GM19035 (cell line): ENCODE data around the gene TRMT2A.
A peak's percentile ranks its signal among the peaks of the same experiment; 100 is the strongest.

ENCODE experiments used
- ATAC-seq: cut with Tn5 transposase; IDR thresholded peaks from one replicate; pipeline ENCODE4 v1.9.1; 2021; ENCODE audit not compliant: unreplicated experiment

Gene TRMT2A

DNA sequence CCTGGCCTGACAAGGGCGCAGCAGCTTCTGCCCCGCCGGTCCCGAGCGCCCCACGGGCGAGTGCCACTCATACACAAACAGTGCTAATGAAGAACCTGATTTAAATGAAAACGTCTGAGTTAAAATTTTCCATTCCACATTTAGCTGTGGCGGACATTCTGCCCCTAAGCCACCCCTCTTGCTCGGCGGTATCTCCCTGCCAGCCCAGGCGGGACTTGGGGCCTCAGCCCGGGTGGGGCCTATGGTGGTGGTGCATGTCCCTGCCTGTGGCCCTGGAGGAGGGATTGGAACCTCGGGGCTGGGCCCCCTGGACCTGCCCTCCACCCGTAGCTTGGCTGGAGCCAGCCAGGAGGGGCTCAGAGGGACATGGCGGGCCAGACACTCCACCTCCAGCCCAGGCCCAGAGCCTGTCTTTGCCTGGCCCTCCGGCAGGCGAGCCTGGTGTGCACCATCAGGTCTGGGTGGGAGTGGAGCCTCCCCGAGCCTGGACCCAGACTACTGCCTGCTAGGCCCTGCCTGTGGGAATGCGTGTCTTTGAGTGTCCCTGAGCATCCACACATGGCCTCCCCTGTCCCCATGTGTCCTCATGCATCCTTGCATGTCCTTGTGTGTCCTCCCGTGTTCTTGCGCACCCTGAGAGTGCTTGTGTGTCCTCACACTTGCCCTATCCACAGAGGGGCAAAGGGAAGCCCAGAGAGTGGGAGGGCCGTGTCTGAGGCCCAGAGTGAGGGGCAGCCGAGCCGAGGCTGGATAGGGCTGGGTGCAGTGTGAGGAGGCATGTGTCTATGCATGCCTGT, 19.0 kb upstream of the TRMT2A start:
- no peak for ATAC-seq

DNA sequence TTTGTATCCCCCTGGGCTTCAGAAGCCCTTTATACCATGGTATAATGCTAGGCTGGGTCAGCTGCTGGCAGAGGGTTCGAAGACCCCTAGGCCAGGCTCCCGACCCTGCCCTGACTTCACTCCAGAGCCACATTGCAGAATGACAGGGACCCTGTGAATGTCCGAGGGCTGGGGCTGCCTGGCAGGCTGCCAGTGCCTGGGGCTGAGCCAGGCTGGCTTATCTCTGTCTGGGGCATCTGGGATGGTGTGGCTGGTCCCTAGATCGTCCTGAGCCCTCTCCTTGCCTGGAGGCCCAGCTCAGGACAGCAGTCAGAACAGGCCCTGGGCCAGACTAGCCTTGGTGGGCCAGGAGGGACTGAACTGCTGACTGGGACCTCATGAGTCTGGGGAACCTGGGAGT, 18.2 kb upstream of the TRMT2A start:
- ATAC-seq: no peak

DNA sequence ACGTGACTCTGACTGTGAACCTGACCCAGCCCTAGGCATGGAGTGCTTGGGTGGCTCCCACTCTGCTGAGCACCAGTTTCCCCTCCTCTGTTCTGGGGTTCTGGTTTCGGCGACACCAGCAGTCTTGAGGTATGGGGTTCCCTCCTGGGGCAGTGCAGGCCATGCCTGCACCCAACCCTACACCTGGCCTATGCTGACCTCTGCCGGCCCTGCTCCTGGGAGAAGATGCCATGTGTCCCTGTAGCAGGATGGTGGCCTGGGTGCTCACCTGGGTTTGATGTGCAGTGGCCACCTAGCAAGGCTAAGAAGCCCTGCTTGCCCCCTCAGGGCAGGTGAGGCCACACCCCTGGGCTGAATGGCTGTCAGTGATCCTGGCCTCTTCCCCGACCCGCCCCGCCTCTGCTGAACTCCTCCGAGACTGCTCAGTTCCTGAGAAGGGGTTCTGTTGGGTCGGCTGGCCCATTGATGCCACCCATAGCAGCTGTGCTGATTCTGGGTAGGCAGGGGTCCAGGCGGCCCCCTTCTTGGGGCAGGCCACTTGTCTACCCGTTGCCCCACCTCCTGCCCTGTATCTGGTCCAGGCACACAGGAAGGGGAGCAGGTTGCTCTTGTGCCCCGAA, 17.0 kb upstream of the TRMT2A start:
- no peak for ATAC-seq

DNA sequence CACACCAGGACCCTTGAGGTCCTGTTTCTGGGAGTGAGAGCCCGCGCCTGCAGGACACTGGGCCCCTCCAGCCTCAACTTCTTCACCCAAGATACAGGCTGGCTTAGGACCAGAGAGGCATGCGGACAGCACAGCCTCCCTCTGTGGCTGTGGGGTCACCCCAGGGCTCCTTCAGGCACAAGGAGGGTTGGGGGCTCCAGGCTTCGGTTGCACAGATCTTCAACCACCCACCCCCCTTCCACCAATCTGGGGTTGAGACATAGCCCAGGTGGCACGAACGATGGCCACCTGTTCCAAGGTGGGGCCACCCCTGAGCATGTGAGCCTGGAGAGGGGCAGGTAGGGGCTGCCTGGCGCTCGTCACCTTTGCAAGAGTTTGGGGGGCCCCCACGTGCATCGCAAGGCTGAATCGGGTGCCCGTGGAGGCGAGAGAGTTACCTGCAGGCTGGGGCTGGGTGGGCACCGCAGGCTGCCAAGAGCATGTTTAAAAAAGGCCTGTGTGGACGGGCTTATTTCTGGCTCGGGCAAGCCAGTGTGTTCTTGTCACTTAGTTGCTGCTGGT, 15.7 kb upstream of the TRMT2A start:
- ATAC-seq: no peak

DNA sequence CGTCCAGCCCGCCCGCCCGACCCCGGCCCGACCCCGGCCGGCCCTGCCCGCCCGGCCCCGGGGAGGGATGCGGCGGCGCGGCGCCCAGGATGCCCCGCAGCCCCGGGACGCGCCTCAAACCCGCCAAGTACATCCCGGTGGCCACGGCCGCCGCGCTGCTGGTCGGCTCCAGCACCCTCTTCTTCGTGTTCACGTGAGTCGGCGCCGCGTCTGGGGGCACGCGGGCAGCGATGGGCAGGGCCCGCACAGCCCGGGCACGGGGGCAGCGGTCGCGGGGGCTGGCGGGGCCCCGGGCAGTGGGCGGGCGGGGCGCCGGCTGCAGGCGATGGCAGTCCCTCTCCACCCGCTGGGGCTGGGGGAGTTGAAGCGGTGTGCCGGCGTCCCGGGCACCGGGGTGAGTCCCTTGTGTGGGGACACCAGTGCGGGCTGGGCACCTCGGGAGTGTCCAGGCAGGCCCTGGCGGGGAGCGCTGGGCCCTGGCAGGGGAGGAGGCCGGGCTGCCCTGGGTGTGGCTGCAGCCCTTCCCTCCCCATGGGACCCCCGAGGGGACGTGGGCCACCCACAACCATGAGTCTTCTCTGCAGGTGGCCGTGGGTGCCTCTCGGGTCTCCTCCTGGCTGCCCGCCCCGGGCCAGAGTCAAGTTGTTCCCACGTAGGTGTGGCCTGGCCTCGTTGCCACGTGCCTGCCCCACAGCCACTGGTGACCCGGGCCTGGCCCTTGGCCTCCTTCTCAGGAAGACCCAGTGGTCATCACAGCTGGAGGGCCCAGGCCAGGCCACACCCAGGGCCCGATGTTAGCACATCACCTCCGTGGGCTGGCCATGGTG, 15.0 kb upstream of the TRMT2A start:
- no peak for ATAC-seq

DNA sequence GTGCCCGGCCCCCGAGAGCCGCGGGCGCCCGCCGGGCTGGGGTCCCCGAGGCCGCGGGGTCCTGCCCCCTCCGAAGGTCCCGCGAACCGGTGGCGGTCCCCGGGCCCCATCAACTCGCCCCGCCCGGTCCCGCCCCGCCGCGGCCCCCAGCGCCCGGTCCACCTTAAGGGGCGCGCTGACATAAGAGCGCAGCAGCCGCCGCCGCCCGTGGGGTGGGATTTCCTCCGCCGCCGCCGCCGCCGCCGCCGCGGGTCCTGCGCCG, 14.5 kb upstream of the TRMT2A start, which contains the start of gene ZDHHC8:
Gene ZDHHC8, plus strand, starts transcription at position 208 of the 262 bp plus-strand sequence. CDS start 144 bp downstream, outside the sequence.
- peak; percentile 49 for ATAC-seq

DNA sequence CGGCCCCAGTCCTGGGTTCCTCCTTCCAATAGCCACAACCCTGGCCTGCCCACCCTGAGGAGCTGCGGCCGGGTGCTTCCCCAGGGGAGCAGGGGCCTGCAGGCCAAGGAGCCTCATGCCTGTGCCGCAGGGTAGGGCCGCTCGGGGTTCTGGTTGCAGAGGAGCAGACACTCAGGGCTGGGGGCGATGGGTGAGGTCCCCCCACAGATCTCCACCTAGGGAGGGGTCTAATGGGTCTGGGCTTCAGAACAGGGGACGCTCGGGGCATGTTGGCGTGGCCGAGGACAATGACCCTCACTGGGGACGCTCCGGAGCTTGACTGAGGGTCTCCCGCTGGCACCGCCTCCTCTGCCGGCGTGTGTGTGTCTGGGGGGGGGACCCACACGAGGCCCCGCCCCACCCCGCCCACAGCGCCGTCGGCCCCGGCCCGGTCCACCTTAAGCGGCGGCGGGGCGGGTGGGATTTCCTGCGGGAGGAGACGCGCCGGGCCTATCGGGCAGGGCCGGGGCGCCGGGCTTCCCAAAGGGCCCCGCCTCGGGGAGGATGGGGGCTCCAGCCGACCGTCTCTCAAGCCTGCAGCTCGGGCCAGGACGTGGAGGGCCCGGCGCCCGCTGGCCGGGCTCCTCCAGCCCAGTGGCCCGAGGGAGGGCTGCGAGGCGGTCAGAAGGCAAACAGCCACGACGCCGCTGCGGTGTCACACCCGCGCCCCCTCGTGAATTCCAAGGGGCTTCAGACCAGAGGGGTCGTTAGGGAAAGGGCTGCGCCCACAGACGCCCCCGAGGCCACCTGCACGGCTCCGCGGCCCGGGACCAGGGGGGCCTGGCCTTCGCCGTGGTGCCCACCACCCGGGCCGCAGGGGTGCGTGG, 13.9 kb upstream of the TRMT2A start:
- peak; percentile 57 for ATAC-seq

DNA sequence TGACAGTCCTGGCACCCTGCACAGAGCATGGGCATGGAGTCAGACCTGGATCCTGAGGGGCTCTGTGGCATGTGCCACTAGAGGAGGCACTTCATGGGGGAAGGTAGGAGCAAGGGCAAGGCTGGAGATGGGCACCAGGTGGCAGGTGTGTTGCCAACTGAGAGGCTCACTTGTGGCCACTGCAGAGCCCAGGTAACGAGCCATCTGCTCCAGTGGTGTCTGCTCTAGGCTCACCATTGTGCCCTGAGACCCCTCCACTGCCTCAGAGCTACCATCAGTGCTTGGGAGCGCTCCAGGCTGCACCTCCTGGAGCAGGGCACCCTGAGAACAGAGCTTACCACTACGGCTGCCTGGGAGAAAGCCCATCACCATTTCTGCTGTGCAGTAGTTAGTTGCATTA, 13.3 kb upstream of the TRMT2A start:
- no peak for ATAC-seq

DNA sequence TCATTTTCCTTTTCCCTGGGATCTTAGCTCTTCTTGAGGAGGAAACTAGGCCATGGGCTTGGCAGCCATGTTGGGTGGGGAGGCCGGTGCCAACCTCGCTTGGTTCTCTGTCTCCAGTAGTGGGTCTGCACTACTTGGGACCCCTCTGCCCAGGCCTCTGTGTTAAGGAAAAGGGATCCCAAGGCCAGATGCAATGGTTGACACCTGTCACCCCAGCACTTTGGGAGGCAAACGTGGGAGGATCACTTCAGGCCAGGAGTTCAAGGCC, 12.7 kb upstream of the TRMT2A start:
- ATAC-seq: no peak

DNA sequence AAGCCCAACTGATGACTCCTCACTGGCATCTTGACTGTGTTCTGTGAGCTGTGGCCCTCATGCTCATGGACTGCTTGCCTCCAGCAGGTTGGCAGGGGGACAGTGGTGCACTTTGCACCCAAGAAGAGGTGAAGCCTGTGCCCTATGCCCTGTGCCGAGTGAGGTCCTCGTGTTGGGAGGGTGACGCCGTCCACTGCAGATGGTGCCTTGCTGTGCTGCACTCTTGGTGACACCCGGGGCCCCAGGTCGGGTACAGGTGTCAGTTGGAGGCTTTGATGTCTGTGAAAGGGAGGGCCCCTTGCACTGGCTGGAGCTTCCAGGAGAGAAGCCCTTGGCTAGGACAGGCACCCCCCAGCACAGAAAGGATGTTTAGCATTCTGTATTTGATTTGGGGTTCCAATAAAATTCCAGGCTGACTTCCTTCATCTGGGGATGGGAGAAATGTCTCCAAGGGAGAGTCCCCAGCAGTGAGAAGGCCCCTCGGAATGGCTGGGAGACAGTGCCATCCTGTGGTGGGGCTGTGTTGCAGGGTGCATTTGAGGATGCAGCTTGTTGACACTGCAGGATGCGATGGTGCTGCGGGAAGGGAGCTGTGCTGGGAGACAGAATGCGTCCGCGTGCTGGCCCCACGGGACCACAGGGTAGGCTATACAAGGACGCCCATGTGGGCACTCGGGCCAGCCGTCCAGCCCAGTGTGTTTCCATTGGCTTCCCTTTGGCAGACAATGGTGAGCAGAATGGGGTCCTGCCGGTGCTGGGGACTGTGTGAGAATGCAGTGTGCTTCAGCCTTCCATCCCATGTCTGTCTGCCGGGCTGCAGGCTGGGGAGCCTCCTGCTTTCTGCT, 12.1 kb upstream of the TRMT2A start:
- no peak for ATAC-seq

DNA sequence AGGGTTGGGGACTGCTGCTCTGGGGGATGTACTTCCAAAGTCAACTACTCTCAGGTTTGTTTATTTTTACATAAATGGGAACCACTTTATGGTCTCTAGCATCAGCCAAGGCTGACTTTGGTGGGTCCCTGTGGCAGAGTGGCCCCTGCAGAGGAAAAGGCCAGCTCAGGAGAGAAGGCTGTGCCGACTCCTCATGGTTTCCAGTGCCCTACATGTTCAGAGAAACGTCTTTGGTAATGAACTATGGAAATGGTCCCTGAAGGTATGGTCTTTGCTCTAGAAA, 11.5 kb upstream of the TRMT2A start:
- ATAC-seq: no peak

DNA sequence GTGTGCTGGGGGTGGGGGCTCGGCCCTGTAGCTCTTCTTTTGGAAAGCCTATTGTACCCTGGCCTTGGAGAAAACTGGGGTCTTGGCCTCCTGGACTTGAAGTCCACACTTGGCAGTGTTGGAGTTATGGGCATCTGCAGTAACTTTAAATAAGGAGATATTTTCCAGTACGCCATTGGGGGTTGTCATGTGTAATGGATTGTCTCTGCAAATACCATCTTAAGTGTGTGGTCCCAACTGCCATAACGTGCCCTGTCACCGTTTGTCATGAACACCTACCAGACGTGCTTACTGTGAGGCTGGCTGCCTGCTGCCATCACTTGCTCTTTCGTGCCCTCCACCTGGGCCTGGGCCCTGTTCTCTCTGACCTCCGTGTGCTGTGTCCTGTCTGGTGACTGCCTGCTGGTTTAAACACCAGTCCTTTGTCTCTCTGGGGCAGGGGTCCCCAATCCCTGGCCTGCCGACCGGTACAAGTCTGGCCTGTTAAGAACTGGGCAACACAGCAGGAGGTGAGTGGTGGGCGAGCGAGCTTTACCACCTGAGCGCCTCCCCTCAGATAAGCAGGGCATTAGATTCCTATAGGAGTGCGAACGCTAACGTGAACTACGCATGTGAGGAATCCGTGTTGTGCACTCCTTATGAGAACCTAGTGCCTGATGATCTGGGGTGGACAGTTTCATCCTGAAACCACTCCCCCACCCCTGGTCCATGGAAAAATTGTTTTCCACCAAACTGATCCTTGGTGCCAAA, 11.0 kb upstream of the TRMT2A start:
- ATAC-seq: no peak

DNA sequence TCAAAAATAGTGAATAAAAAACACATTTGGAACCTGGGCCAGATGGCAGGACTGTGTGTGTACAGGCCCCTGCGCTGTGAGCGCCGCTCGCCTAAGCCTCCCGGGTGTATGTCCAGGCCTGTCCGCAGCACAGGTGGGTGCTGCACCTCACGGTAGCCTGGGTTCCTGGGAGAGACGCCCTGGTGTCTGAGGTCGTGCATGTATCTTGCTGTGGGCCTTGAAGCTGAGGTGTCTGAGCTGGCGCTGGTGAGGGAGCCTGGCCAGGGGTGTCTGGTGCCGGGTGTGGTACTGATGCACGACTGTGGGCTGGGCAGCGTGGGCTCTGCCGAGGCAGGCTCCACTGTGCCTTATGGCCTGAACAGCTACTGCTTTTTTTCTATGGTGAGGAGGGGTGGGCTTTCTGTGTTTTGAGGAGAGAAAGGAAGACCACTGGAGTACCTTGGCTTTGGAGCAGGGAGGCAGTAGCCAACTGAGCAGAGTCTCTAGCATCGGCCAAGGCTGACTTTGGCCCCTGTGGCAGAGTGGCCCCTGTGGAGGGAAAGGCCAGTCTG, 10.4 kb upstream of the TRMT2A start:
- ATAC-seq: no peak

DNA sequence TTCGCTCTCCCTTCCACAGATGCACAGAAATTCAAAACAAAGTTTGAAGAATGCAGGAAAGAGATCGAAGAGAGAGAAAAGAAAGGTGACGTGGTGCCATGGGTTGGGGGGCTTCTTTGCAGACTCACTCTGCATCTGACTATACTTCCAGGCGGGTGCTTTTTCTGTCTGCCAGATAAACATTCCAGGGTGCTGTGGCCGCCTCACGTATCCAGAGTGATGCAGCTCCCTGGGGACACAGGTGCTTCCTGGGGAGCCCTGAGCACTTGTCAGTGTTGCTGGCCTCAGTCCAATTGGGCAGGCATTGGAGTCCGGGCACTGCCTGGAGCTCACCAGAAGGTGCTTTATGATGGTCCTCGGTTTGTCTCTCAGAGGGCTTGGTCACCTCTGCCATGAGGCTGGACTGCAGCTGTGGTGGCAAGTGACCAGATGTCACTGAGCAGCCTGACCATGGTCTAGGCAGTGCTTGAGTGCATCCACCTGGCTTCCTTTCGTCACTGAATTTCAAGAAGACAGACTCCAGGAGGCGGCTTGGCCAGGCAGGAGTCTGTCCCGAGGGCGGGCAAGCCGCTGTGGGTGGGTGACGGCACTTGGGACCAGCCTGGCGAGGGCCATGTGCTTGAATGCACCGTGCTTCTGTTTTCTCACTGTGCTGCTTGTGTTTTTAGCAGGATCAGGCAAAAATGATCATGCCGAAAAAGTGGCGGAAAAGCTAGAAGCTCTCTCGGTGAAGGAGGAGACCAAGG, 9.4 kb upstream of the TRMT2A start:
- ATAC-seq: no peak

DNA sequence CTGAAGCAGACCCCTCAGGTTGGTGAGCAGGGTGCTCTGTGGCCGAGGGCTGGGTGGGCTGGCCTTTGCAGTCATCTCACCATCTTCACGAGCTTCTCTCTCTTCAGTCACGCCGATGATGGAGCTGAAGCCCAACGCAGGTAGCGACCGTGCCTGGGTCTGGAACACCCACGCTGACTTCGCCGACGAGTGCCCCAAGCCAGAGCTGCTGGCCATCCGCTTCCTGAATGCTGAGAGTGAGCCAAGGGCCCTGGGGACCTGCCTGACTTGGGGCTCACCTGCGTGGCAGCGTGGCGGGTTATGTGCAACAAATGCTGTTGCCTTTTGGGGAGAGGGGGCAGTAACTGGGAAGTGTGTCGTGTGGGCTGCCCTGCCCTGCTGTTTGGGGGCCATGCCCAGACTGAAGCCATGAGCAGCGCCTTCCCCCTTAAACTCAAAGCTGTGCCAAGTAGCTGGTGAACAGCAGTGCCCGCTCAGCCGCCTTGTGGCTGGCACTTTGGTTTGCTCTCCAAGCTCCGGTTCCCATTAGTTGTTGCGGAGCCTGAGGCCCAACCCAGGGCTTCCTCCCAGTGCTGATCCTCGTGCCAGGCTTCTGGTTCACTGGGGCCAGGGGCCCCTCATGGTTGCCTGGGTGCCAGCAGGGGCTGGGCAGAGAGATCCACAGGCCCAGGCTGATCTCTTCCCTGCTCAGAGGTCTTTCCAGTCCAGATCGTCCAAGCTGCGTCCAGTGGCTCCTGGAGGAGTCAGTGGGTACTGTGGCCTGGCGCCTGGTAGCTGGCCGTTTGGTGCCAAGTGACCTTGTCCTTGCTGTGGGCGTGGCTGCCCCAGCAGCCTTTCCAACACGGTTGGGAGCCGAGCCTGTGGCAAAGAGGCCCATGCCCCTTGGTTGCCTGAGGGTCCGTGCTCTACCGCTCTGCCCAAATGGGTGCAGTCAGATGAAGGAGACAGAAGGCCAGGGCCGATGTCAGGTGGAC, 8.5 kb upstream of the TRMT2A start:
- no peak for ATAC-seq

DNA sequence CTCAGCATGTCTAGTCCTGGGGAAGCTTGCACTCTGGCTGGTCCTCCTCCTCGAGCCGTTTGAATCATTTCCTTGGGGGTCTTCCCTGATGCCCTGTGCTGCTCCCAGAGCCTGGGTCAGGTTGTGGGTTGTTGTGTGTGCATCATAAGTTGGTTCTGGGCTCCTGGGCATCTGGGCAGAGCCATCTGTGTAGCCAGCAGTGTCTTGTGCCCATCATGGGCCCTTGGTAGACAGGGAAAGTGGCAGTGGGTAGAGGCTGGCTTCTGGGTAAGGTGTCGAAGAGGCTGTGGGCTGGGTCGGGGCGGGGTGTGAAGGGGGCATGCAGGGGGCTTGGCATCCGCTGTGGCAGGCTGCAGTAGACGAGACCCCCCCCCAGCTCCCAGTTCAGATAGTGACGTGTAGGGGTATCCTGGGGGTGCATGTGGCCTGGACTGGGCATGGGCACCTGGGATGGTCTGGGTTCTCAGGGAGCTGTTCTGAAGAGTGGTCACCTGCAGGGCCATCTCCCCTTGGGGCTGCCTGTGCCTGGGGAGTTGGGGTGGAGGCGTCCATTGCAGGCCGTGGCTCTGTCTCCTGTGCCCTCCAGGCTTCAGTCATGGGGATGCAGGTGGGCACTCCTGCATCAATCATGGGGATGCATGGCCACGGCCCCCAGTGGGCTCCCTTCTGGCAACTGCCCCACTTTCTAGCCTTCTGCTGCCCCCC, 7.2 kb upstream of the TRMT2A start:
- ATAC-seq: no peak
